ENCODE measurements around the gene ICAM5.

ICAM5 gene

GRCh38 chr19:10274589-10274988 is 15.2 kb upstream of the ICAM5 start:
- H3K4me3 ChIP-seq (ENCODE audit: insufficient read depth, low read length, poor library complexity, severe bottlenecking): no peak overlapping the region
- no peaks in the 10 kb centered on the region for H3K9me2 ChIP-seq (replicated peaks; ENCODE audit: insufficient read depth, low read length)
- H3K4me2 ChIP-seq (ENCODE audit: low read depth, low read length, poor library complexity, severe bottlenecking): no peak overlapping the region
- no peaks in the 10 kb centered on the region for H3K27me3 ChIP-seq (ENCODE audit: low read length)
- H3K36me3 ChIP-seq (ENCODE audit: low read length): no peaks in the 10 kb centered on the region
- H2AFZ ChIP-seq (ENCODE audit: low read depth, low read length, severe bottlenecking): no peak overlapping the region
- peaks cover 16% of the 10 kb centered on the region for H3F3A ChIP-seq (ENCODE audit: insufficient read depth)
- no peak overlapping the region for H3K27ac ChIP-seq (ENCODE audit: low read depth, low read length)
- H4K20me1 ChIP-seq (ENCODE audit: low read depth, low read length): no peaks in the 10 kb centered on the region
- TF ChIP-seq EZH2phosphoT487 (conservative IDR thresholded peaks at IDR 0.05; ENCODE audit: low read length) (no peak), CTCF (IDR thresholded peaks at IDR 0.05; ENCODE audit: insufficient read depth, low read length, poor library complexity, severe bottlenecking) (no peak)
- no peak overlapping the region for H3K9ac ChIP-seq (ENCODE audit: low read length)
- peaks cover 22% of the 10 kb centered on the region; the same call in 1 of the 2 replicates for H3K79me2 ChIP-seq (ENCODE audit: insufficient read depth, low read length)
- H3K9me3 ChIP-seq (ENCODE audit: insufficient read depth, low read length): no peaks in the 10 kb centered on the region

GRCh38 chr19:10277795-10278589 is 11.8 kb upstream of the ICAM5 start:
- H3K4me2 ChIP-seq (ENCODE audit: low read depth, low read length, poor library complexity, severe bottlenecking): no peak overlapping the region
- 0 out of 2 replicates have a peak, but pooled peaks cover 8% of the 10 kb centered on the region for H3K79me2 ChIP-seq (ENCODE audit: insufficient read depth, low read length)
- no peak overlapping the region for H3K27ac ChIP-seq (ENCODE audit: low read depth, low read length)
- H3K36me3 ChIP-seq (ENCODE audit: low read length): no peaks in the 10 kb centered on the region
- no peak overlapping the region for H3K4me3 ChIP-seq (ENCODE audit: insufficient read depth, low read length, poor library complexity, severe bottlenecking)
- no peaks in the 10 kb centered on the region for H3K9me3 ChIP-seq (ENCODE audit: insufficient read depth, low read length)
- H2AFZ ChIP-seq (ENCODE audit: low read depth, low read length, severe bottlenecking): no peak overlapping the region
- H3K9me2 ChIP-seq (replicated peaks; ENCODE audit: insufficient read depth, low read length): no peaks in the 10 kb centered on the region
- H3F3A ChIP-seq (ENCODE audit: insufficient read depth): no peaks in the 10 kb centered on the region
- H3K27me3 ChIP-seq (ENCODE audit: low read length): no peaks in the 10 kb centered on the region
- H3K9ac ChIP-seq (ENCODE audit: low read length): no peak overlapping the region
- TF ChIP-seq EZH2phosphoT487 (conservative IDR thresholded peaks at IDR 0.05; ENCODE audit: low read length) (no peak), CTCF (IDR thresholded peaks at IDR 0.05; ENCODE audit: insufficient read depth, low read length, poor library complexity, severe bottlenecking) (no peak)
- no peaks in the 10 kb centered on the region for H4K20me1 ChIP-seq (ENCODE audit: low read depth, low read length)

- H2AFZ ChIP-seq (ENCODE audit: low read depth, low read length, severe bottlenecking): no peak overlapping the region
- H4K20me1 ChIP-seq (ENCODE audit: low read depth, low read length): no peaks in the 10 kb centered on the region
- no peak overlapping the region for H3K4me3 ChIP-seq (ENCODE audit: insufficient read depth, low read length, poor library complexity, severe bottlenecking)
- no peaks in the 10 kb centered on the region for H3K9me2 ChIP-seq (replicated peaks; ENCODE audit: insufficient read depth, low read length)
- H3K9ac ChIP-seq (ENCODE audit: low read length): no peak overlapping the region
- H3K4me2 ChIP-seq (ENCODE audit: low read depth, low read length, poor library complexity, severe bottlenecking): no peak overlapping the region
- H3K27me3 ChIP-seq (ENCODE audit: low read length): no peaks in the 10 kb centered on the region
- TF ChIP-seq EZH2phosphoT487 (conservative IDR thresholded peaks at IDR 0.05; ENCODE audit: low read length) (no peak), CTCF (IDR thresholded peaks at IDR 0.05; ENCODE audit: insufficient read depth, low read length, poor library complexity, severe bottlenecking) (no peak)
- no peak overlapping the region for H3K27ac ChIP-seq (ENCODE audit: low read depth, low read length)
- H3K9me3 ChIP-seq (ENCODE audit: insufficient read depth, low read length): no peaks in the 10 kb centered on the region
- 0 out of 2 replicates have a peak, but pooled peaks cover 7% of the 10 kb centered on the region for H3K79me2 ChIP-seq (ENCODE audit: insufficient read depth, low read length)
- H3F3A ChIP-seq (ENCODE audit: insufficient read depth): no peaks in the 10 kb centered on the region
- H3K36me3 ChIP-seq (ENCODE audit: low read length): no peaks in the 10 kb centered on the region
Measured at GRCh38 chr19:10278935-10279334, 10.8 kb upstream of the ICAM5 start.

Measured in SU-DHL-6 (cell line).